Fibroblast of lung (primary cell): ENCODE results near the gene COL4A1. TPM values are rescaled to one million over a fixed set of nuclear protein-coding genes. Genes with fewer than 3 reads are reported as not detected.

Source experiments
- DNase-seq, 2 donors: peaks; one replicate each; pipeline versions ENCODE4 v3.0.0 to v3.0.0-alpha.2; 2010; ENCODE audit warnings: low read depth in 2 of 2
- H2AFZ ChIP-seq: 2 replicates; pipeline ENCODE4 v1.5.1; 2012; ENCODE audit warnings: low read length, control low read depth, inconsistent platforms
- H3K27ac ChIP-seq: 2 replicates; pipeline ENCODE4 v1.5.1; 2011; ENCODE audit warnings: low read length, control low read depth; ENCODE audit not compliant: insufficient read depth
- H3K27me3 ChIP-seq: 2 replicates; pipeline ENCODE4 v1.5.1; 2011; ENCODE audit warnings: mild to moderate bottlenecking, low read length; ENCODE audit not compliant: control insufficient read depth, insufficient read depth
- H3K36me3 ChIP-seq: 2 replicates; pipeline ENCODE4 v1.5.1; 2011; ENCODE audit warnings: low read length; ENCODE audit not compliant: control insufficient read depth, insufficient read depth
- H3K4me1 ChIP-seq: 2 replicates; pipeline ENCODE4 v1.5.1; 2011; ENCODE audit warnings: low read length; ENCODE audit not compliant: control insufficient read depth, insufficient read depth; ENCODE audit errors: extremely low read depth
- H3K4me2 ChIP-seq: 2 replicates; pipeline ENCODE4 v1.5.1; 2011; ENCODE audit warnings: low read length, control low read depth; ENCODE audit not compliant: insufficient read depth; ENCODE audit errors: extremely low read depth
- H3K4me3 ChIP-seq, 4 experiments: fragments of 200-600 bp in 1 of 4; sonication (generic) in 1 of 4; replicated peaks in 1 of 4; 2 replicates each; pipeline ENCODE4 v1.5.1; 2011 to 2016; ENCODE audit warnings: low read length in 4 of 4, low read depth in 3 of 4, mild to moderate bottlenecking in 3 of 4, control low read depth in 2 of 4, inconsistent platforms in 1 of 4, mixed read lengths in 1 of 4; ENCODE audit not compliant: insufficient read depth in 1 of 4; ENCODE audit errors: control extremely low read depth in 1 of 4
- H3K79me2 ChIP-seq: 2 replicates; pipeline ENCODE4 v1.5.1; 2012; ENCODE audit warnings: mild to moderate bottlenecking, low read length, inconsistent platforms; ENCODE audit not compliant: control insufficient read depth, insufficient read depth
- H3K9ac ChIP-seq: 2 replicates; pipeline ENCODE4 v1.5.1; 2011; ENCODE audit warnings: mild to moderate bottlenecking, low read length, control low read depth; ENCODE audit not compliant: insufficient read depth
- H3K9me3 ChIP-seq: 2 replicates; pipeline ENCODE4 v1.5.1; 2012; ENCODE audit warnings: low read depth, low read length; ENCODE audit not compliant: control insufficient read depth, insufficient read depth
- H4K20me1 ChIP-seq: 2 replicates; pipeline ENCODE4 v1.5.1; 2011; ENCODE audit warnings: low read length; ENCODE audit not compliant: control insufficient read depth, insufficient read depth; ENCODE audit errors: extremely low read depth
- CTCF ChIP-seq, 2 donors: IDR thresholded peaks in 1 of 2; conservative IDR thresholded peaks in 1 of 2; 1 replicate in 1 of 2; 2 replicates in 1 of 2; pipeline ENCODE4 v1.5.1; 2011 to 2012; ENCODE audit warnings: low read length in 2 of 2, control low read depth in 1 of 2, inconsistent platforms in 1 of 2, low read depth in 1 of 2, mild to moderate bottlenecking in 1 of 2
- EZH2 ChIP-seq: IDR thresholded peaks from 2 replicates; pipeline ENCODE4 v1.5.1; 2012; ENCODE audit warnings: low read length, control low read depth, mild to moderate bottlenecking; ENCODE audit errors: missing control alignments
- polyA plus RNA-seq, 2 donors: library from polyadenylated mRNA; depleted of rRNA in 1 of 2; stranded (reverse) in 1 of 2; unstranded in 1 of 2; fragments of >200 nt; gene quantifications; 2 replicates each; pipeline ENCODE4 v1.2.1, GENCODE V29; 2011 to 2012; ENCODE audit warnings: missing spikeins in 1 of 2
- total RNA-seq: library from RNA; depleted of rRNA; stranded (reverse); fragments of >200 nt; gene quantifications from 2 replicates; pipeline ENCODE4 v1.2.1, GENCODE V29; 2014

The COL4A1 gene
- total and polyA plus RNA-seq, 2 donors (not counting 1 experiment from before 2014, with no cell fraction given) = 34.0 to 607 TPM

- H3K27ac ChIP-seq = peak overlapping the region; percentile 76
- no peaks in the 10 kb centered on the region for H4K20me1 ChIP-seq
- H3K36me3 ChIP-seq = no peaks in the 10 kb centered on the region
- H3K9me3 ChIP-seq = no peaks in the 10 kb centered on the region
- no peak overlapping the region for H2AFZ ChIP-seq
- peak overlapping the region; percentile 47 for H3K9ac ChIP-seq
- peaks cover 24% of the 10 kb centered on the region for H3K4me1 ChIP-seq
- DNase-seq = no peak
- H3K79me2 ChIP-seq = peaks cover 12% of the 10 kb centered on the region
- H3K27me3 ChIP-seq = no peaks in the 10 kb centered on the region
- no peak overlapping the region for H3K4me3 ChIP-seq
- no peak overlapping the region for H3K4me2 ChIP-seq
- no peak for TF ChIP-seq EZH2
- TF ChIP-seq CTCF (conservative IDR thresholded peaks at IDR 0.05 in 1 of 2, IDR thresholded peaks at IDR 0.05 in 1 of 2; ENCODE audit: low read depth in 1 of 2, low read length in 2 of 2) = no peak
Measured at GRCh38 chr13:110216006-110216397, 91.0 kb downstream of the COL4A1 start.

GRCh38 chr13:110215606-110216005 lies 91.4 kb downstream of the COL4A1 start:
- Histone ChIP-seq H3K27me3 (no peaks in the 10 kb centered on the region), H3K79me2 (peaks cover 12% of the 10 kb centered on the region), H3K4me3 (no peak overlapping the region), H3K9me3 (no peaks in the 10 kb centered on the region), H3K36me3 (peaks cover 2% of the 10 kb centered on the region), H3K4me1 (peaks cover 24% of the 10 kb centered on the region), H2AFZ (no peak overlapping the region), H3K27ac (peak overlapping the region; percentile 76), H3K4me2 (no peak overlapping the region), H4K20me1 (no peaks in the 10 kb centered on the region), H3K9ac (no peak overlapping the region)
- TF ChIP-seq EZH2 = no peak
- no peak for TF ChIP-seq CTCF (conservative IDR thresholded peaks at IDR 0.05 in 1 of 2, IDR thresholded peaks at IDR 0.05 in 1 of 2; ENCODE audit: low read depth in 1 of 2, low read length in 2 of 2)
- DNase-seq = peak in 1 of 2 donors; percentile 65

- Histone ChIP-seq H3K79me2 (peaks cover 12% of the 10 kb centered on the region), H3K27me3 (no peaks in the 10 kb centered on the region), H3K4me1 (peaks cover 24% of the 10 kb centered on the region), H3K36me3 (peaks cover 2% of the 10 kb centered on the region), H4K20me1 (no peaks in the 10 kb centered on the region), H3K4me2 (no peak overlapping the region), H3K4me3 (no peak overlapping the region), H3K9ac (no peak overlapping the region), H3K27ac (peak overlapping the region; percentile 24), H3K9me3 (no peaks in the 10 kb centered on the region), H2AFZ (no peak overlapping the region)
- DNase-seq = peak in 1 of 2 donors; percentile 57
- no peak for TF ChIP-seq CTCF (conservative IDR thresholded peaks at IDR 0.05 in 1 of 2, IDR thresholded peaks at IDR 0.05 in 1 of 2; ENCODE audit: low read depth in 1 of 2, low read length in 2 of 2)
- no peak for TF ChIP-seq EZH2
Measured at GRCh38 chr13:110214637-110215036, 92.3 kb downstream of the COL4A1 start.
